ENCODE results near the gene CKAP5.
"Not testable (repeated sequence)": the region's sequence is repeated elsewhere in the genome, so short reads cannot be mapped to it uniquely, and the experiment has no call there.

CKAP5 gene

GRCh38 chr11:46719048-46719542 is 127.0 kb downstream of the CKAP5 start, which contains the start of gene F2:
TSS of gene F2 (plus strand) at chr11:46719213. CDS start at chr11:46719236, 23 bp downstream.
- H3F3A ChIP-seq (ENCODE audit: control insufficient read depth, insufficient read depth): no peaks in the 10 kb centered on the region
- H3K4me2 ChIP-seq (ENCODE audit: low read length): no peak within 1 kb of the TSS
- H3K9me3 ChIP-seq (ENCODE audit: control insufficient read depth, insufficient read depth, low read length): no peaks in the 10 kb centered on the region
- no peaks in the 10 kb centered on the region for H4K20me1 ChIP-seq (ENCODE audit: control insufficient read depth, insufficient read depth, low read depth, low read length)
- peaks cover 5% of the 10 kb centered on the region; the same call in 1 of the 2 replicates for H3K4me1 ChIP-seq (ENCODE audit: control insufficient read depth, low read length)
- H3K36me3 ChIP-seq (ENCODE audit: control insufficient read depth, low read length): no peaks in the 10 kb centered on the region
- H3K27ac ChIP-seq (ENCODE audit: low read depth, low read length): no peak within 1 kb of the TSS
- H3K4me3 ChIP-seq (ENCODE audit: low read length): no peak within 1 kb of the TSS
- no peaks in the 10 kb centered on the region for H3K27me3 ChIP-seq (ENCODE audit: control insufficient read depth, low read length)
- H3K9me2 ChIP-seq (replicated peaks; ENCODE audit: control insufficient read depth, low read length): no peaks in the 10 kb centered on the region
- H3K79me2 ChIP-seq (ENCODE audit: control insufficient read depth, low read length): no peaks in the 10 kb centered on the region
- TF ChIP-seq EZH2phosphoT487 (IDR thresholded peaks at IDR 0.05; ENCODE audit: borderline replicate concordance, low read length): no peak
- TF ChIP-seq CTCF (IDR thresholded peaks at IDR 0.05; ENCODE audit: low read depth, low read length, poor library complexity, severe bottlenecking): no peak

- Histone ChIP-seq H3K4me1 (ENCODE audit: control insufficient read depth, low read length) (peaks cover 5% of the 10 kb centered on the region; the same call in 1 of the 2 replicates), H3K36me3 (ENCODE audit: control insufficient read depth, low read length) (no peaks in the 10 kb centered on the region), H3K4me3 (ENCODE audit: low read length) (no peak overlapping the region), H3K4me2 (ENCODE audit: low read length) (no peak overlapping the region), H3K9me2 (replicated peaks; ENCODE audit: control insufficient read depth, low read length) (no peaks in the 10 kb centered on the region), H3K9me3 (ENCODE audit: control insufficient read depth, insufficient read depth, low read length) (no peaks in the 10 kb centered on the region), H4K20me1 (ENCODE audit: control insufficient read depth, insufficient read depth, low read depth, low read length) (no peaks in the 10 kb centered on the region), H3K27me3 (ENCODE audit: control insufficient read depth, low read length) (no peaks in the 10 kb centered on the region), H3F3A (ENCODE audit: control insufficient read depth, insufficient read depth) (no peaks in the 10 kb centered on the region), H3K27ac (ENCODE audit: low read depth, low read length) (no peak overlapping the region), H3K79me2 (ENCODE audit: control insufficient read depth, low read length) (no peaks in the 10 kb centered on the region)
- no peak for TF ChIP-seq CTCF (IDR thresholded peaks at IDR 0.05; ENCODE audit: low read depth, low read length, poor library complexity, severe bottlenecking)
Measured at GRCh38 chr11:46718155-46719019, 127.7 kb downstream of the CKAP5 start.

- not testable (repeated sequence) for H3K27ac ChIP-seq (ENCODE audit: low read depth, low read length); H3K4me2 ChIP-seq (ENCODE audit: low read length); H3K27me3 ChIP-seq (ENCODE audit: control insufficient read depth, low read length); H3K4me1 ChIP-seq (ENCODE audit: control insufficient read depth, low read length); H3K36me3 ChIP-seq (ENCODE audit: control insufficient read depth, low read length); H3F3A ChIP-seq (ENCODE audit: control insufficient read depth, insufficient read depth); H3K4me3 ChIP-seq (ENCODE audit: low read length); H3K9me2 ChIP-seq (replicated peaks; ENCODE audit: control insufficient read depth, low read length); H3K9me3 ChIP-seq (ENCODE audit: control insufficient read depth, insufficient read depth, low read length); H3K79me2 ChIP-seq (ENCODE audit: control insufficient read depth, low read length); H4K20me1 ChIP-seq (ENCODE audit: control insufficient read depth, insufficient read depth, low read depth, low read length)
Measured at GRCh38 chr11:46717825-46718154, 128.3 kb downstream of the CKAP5 start.

- Histone ChIP-seq H3K36me3 (ENCODE audit: control insufficient read depth, low read length) (no peaks in the 10 kb centered on the region), H4K20me1 (ENCODE audit: control insufficient read depth, insufficient read depth, low read depth, low read length) (no peaks in the 10 kb centered on the region), H3K4me3 (ENCODE audit: low read length) (no peak overlapping the region), H3K27me3 (ENCODE audit: control insufficient read depth, low read length) (no peaks in the 10 kb centered on the region), H3K9me3 (ENCODE audit: control insufficient read depth, insufficient read depth, low read length) (no peaks in the 10 kb centered on the region), H3K4me2 (ENCODE audit: low read length) (no peak overlapping the region), H3F3A (ENCODE audit: control insufficient read depth, insufficient read depth) (no peaks in the 10 kb centered on the region; the same call in 1 of the 2 replicates), H3K79me2 (ENCODE audit: control insufficient read depth, low read length) (no peaks in the 10 kb centered on the region), H3K4me1 (ENCODE audit: control insufficient read depth, low read length) (peaks cover under 1% of the 10 kb centered on the region; the same call in 1 of the 2 replicates), H3K27ac (ENCODE audit: low read depth, low read length) (no peak overlapping the region), H3K9me2 (replicated peaks; ENCODE audit: control insufficient read depth, low read length) (no peaks in the 10 kb centered on the region)
- TF ChIP-seq EZH2phosphoT487 (IDR thresholded peaks at IDR 0.05; ENCODE audit: borderline replicate concordance, low read length) (no peak), CTCF (IDR thresholded peaks at IDR 0.05; ENCODE audit: low read depth, low read length, poor library complexity, severe bottlenecking) (no peak)
Measured at GRCh38 chr11:46712874-46713576, 133.1 kb downstream of the CKAP5 start.

Data from DOHH2 (cell line).